K562 (cell line): ENCODE data around the gene TRABD. TPM values are rescaled to one million over a fixed set of nuclear protein-coding genes. Genes with fewer than 3 reads are reported as not detected.

Source experiments
- ATAC-seq: fragments of 200-7000 bp; cut with Tn5 transposase; 3 replicates; pipeline ENCODE4 v1.9.1; 2020; ENCODE audit warnings: moderate library complexity
- BruUV-seq: library from RNA; stranded (reverse); fragments of 400-500 nt; replicated peaks from 2 replicates; lab custom pipeline; 2021; lab: Mats Ljungman, UMichigan
- CTCF ChIA-PET: fragments of 300-600 bp; formaldehyde crosslinking; extraction: SDS; loops from one replicate; lab custom pipeline; 2021; ENCODE audit warnings: low intra/inter-chr PET ratio; lab: Yijun Ruan, JAX
- POLR2A ChIA-PET: fragments of 300-600, 350-650 bp; sonication (Branson Sonifier 250); formaldehyde crosslinking; extraction: SDS; loops from one replicate; lab custom pipeline; 2021; ENCODE audit warnings: antibody characterized with exemption, inconsistent platforms; lab: Yijun Ruan, JAX
- DNase-seq, 4 experiments: peaks; one replicate each; pipeline versions ENCODE4 v3.0.0 to v3.0.0-alpha.2; 2011 to 2018; ENCODE audit warnings: low spot score in 3 of 4, mixed read lengths in 3 of 4; ENCODE audit errors: extremely low read depth in 1 of 4
- FAIRE-seq: peaks from 2 replicates; lab custom pipeline; 2011; peaks lifted over from hg19 to GRCh38; lab: Jason Lieb, UNC
- H2AFZ ChIP-seq: 2 replicates; pipeline ENCODE4 v1.6.0; 2011; ENCODE audit warnings: low read depth, low read length, control low read depth, inconsistent platforms
- H3K27ac ChIP-seq: fragments of 200-600 bp; 3 replicates; pipeline ENCODE4 v1.8.0; 2011; ENCODE audit warnings: low read depth, mild to moderate bottlenecking, control low read depth, inconsistent platforms, low read length, moderate library complexity, mixed read lengths; ENCODE audit errors: extremely low read depth
- H3K27me3 ChIP-seq, 2 experiments: fragments of 300-600 bp in 1 of 2; 2 replicates in 1 of 2; 3 replicates in 1 of 2; pipeline versions ENCODE4 v1.6.0 to v1.8.0; 2011; ENCODE audit warnings: inconsistent platforms in 2 of 2, low read length in 2 of 2, mild to moderate bottlenecking in 1 of 2, mixed read lengths in 1 of 2, moderate library complexity in 1 of 2; ENCODE audit not compliant: control insufficient read depth in 2 of 2, insufficient read depth in 2 of 2
- H3K36me3 ChIP-seq: fragments of 300-600 bp; 3 replicates; pipeline ENCODE4 v1.8.0; 2011; ENCODE audit warnings: mild to moderate bottlenecking, low read length, inconsistent platforms; ENCODE audit not compliant: control insufficient read depth, insufficient read depth
- H3K4me1 ChIP-seq, 2 experiments: fragments of 200-600 bp in 1 of 2; replicated peaks in 1 of 2; 2 replicates in 1 of 2; 3 replicates in 1 of 2; pipeline versions ENCODE4 v1.5.1 to v1.8.0; 2011; ENCODE audit warnings: inconsistent platforms in 2 of 2, low read length in 2 of 2, mild to moderate bottlenecking in 1 of 2, mixed read lengths in 1 of 2, moderate library complexity in 1 of 2; ENCODE audit not compliant: control insufficient read depth in 2 of 2, insufficient read depth in 2 of 2
- H3K4me2 ChIP-seq: 2 replicates; pipeline ENCODE4 v1.6.1; 2011; ENCODE audit warnings: low read length, control low read depth, inconsistent platforms, mixed read lengths; ENCODE audit not compliant: insufficient read depth
- H3K4me3 ChIP-seq: fragments of 200-600 bp; sonication (generic), shearing (Covaris generic); 2 replicates; pipeline ENCODE4 v1.5.1; 2016; ENCODE audit warnings: control low read depth, inconsistent platforms
- H3K79me2 ChIP-seq: fragments of 200-600 bp; 3 replicates; pipeline ENCODE4 v1.8.0; 2011; ENCODE audit warnings: low read length, inconsistent platforms; ENCODE audit not compliant: control insufficient read depth, insufficient read depth
- H3K9ac ChIP-seq, 2 experiments: 2 replicates each; pipeline versions ENCODE4 v1.6.0 to v1.6.1; 2011; ENCODE audit warnings: low read depth in 2 of 2, low read length in 2 of 2, control low read depth in 1 of 2, inconsistent platforms in 1 of 2, mild to moderate bottlenecking in 1 of 2, mixed read lengths in 1 of 2; ENCODE audit not compliant: insufficient read depth in 1 of 2
- H3K9me1 ChIP-seq: one replicate; pipeline ENCODE4 v1.6.0; 2011; ENCODE audit warnings: inconsistent platforms, mild to moderate bottlenecking, low read length, moderate library complexity; ENCODE audit not compliant: control insufficient read depth, insufficient read depth
- H3K9me3 ChIP-seq: replicated peaks from 2 replicates; pipeline ENCODE4 v1.5.1; 2011; ENCODE audit warnings: low read depth, low read length, inconsistent platforms; ENCODE audit not compliant: control insufficient read depth, insufficient read depth
- H4K20me1 ChIP-seq: replicated peaks from 2 replicates; pipeline ENCODE4 v1.6.1; 2011; ENCODE audit warnings: low read length, inconsistent platforms, mixed read lengths; ENCODE audit not compliant: control insufficient read depth, insufficient read depth
- ILF3 ChIP-seq: fragments of 450-650 bp; IDR thresholded peaks from 2 replicates; pipeline ENCODE4 v1.6.1; 2018; ENCODE audit warnings: antibody characterized with exemption, mild to moderate bottlenecking, moderate library complexity, borderline replicate concordance
- KDM5B ChIP-seq: fragments of 200-600 bp; sonication (generic); IDR thresholded peaks from 2 replicates; pipeline ENCODE4 v1.6.1; 2012; ENCODE audit warnings: low read depth, mild to moderate bottlenecking, moderate library complexity, low read length, control low read depth, inconsistent platforms; ENCODE audit not compliant: insufficient replicate concordance
- SNAPC5 ChIP-seq: fragments of 250-450 bp; sonication (Bioruptor Pico); IDR thresholded peaks from 2 replicates; pipeline ENCODE4 v1.8.0; 2021; ENCODE audit warnings: moderate library complexity, mild to moderate bottlenecking, inconsistent platforms
- ZNF766 ChIP-seq: fragments of 200-800 bp; sonication (Bioruptor generic); conservative IDR thresholded peaks from 2 replicates; pipeline ENCODE4 v1.6.1; 2016; ENCODE audit warnings: missing genetic modification characterization, missing compliant biosample characterization
- WGBS: fragments of 100-300 bp; shearing (Covaris generic); methylation state at CpG from one replicate; pipeline ENCODE4 v1.1.6; 2016; ENCODE audit warnings: low coverage, mixed read lengths; ENCODE audit not compliant: insufficient coverage; ENCODE audit errors: missing lambda C conversion rate; 5-methylcytosine and 5-hydroxymethylcytosine counted together
- in situ Hi-C: fragments of 300-500 bp; cut with MboI; formaldehyde crosslinking; loops from 4 replicates; pipeline ENCODE4 v1.15.0; 2018; ENCODE audit warnings: inconsistent platforms, mixed read lengths
- intact Hi-C: fragments of 100-400 bp; cut with micrococcal nuclease; formaldehyde crosslinking; loops from 2 replicates; pipeline ENCODE4 v1.14.2; 2022
- polyA plus RNA-seq, 8 experiments: library from polyadenylated mRNA; depleted of rRNA in 4 of 8; stranded (reverse) in 5 of 8; unstranded in 3 of 8; fragments of >200 nt; fragmentation: Nextera tagmentation in 2 of 8; fragmentation: Illumina TruSeq in 1 of 8; extraction: Ambion mirVana in 2 of 8; extraction: Trizol in 1 of 8; gene quantifications; 2 replicates each; pipeline versions ENCODE4 v1.2.1 to v1.2.3, GENCODE V29; 2011 to 2014; ENCODE audit warnings: inconsistent platforms in 1 of 8, missing spikeins in 1 of 8
- total RNA-seq, 7 experiments: library from RNA; depleted of rRNA in 6 of 7; stranded (reverse); fragments of >200 nt in 6 of 7; fragmentation: Illumina TruSeq in 2 of 7; extraction: Trizol in 2 of 7; gene quantifications; 2 replicates each; pipeline versions ENCODE4 v1.2.1 to v1.2.3, GENCODE V29; 2011 to 2021; ENCODE audit warnings: low replicate concordance in 1 of 7

TRABD gene
- total and polyA plus RNA-seq, 9 of the 15 experiments (the other 6 are each of a cell fraction or from before 2014, with no cell fraction given), result 0.08 to 62.9 (median 14.0) TPM

- no peaks in the 10 kb centered on the region for H4K20me1 ChIP-seq
- H3K27me3 ChIP-seq, result no peaks in the 10 kb centered on the region
- no peaks in the 10 kb centered on the region for H3K9me1 ChIP-seq
- H3K9ac ChIP-seq, result no peak overlapping the region
- H3K4me3 ChIP-seq, result no peak overlapping the region
- ChIA-PET CTCF (no interaction called here), POLR2A (interaction anchor here (1.0 to 2.2 kb wide), 2 partner anchors 9 to 95 kb away, joined by 3 to 5 read pairs; no protein-coding TSS in a partner anchor)
- TF ChIP-seq ZNF766 (CRISPR knock-in tag) (no peak), KDM5B (no peak), ILF3 (no peak), SNAPC5 (no peak)
- DNase-seq (no peak), FAIRE-seq (no peak), ATAC-seq (no peak)
- H3K36me3 ChIP-seq, result peaks cover 23% of the 10 kb centered on the region; the same call in 2 of the 3 replicates
- no peak overlapping the region for H3K4me2 ChIP-seq
- H3K9me3 ChIP-seq, result no peaks in the 10 kb centered on the region; the same call in 1 of the 2 replicates
- H2AFZ ChIP-seq, result no peak overlapping the region
- in situ Hi-C loops, result no loop called here
- H3K4me1 ChIP-seq, result peaks cover 0 to 8% of the 10 kb centered on the region in 2 experiments; a peak in 2 of 5 replicates
- BruUV-seq, result no TSS peak
- H3K27ac ChIP-seq, result no peak overlapping the region
- 91% methylated on average over 7 of the region's 18 CpGs for WGBS
- H3K79me2 ChIP-seq, result peaks cover 28% of the 10 kb centered on the region
- intact Hi-C loops, result no loop called here
These were observed 47.5 kb downstream of the TRABD start for GRCh38 chr22:50233223-50233622.
